ENCODE measurements around the gene SPRR2B. TPM values are rescaled to one million over a fixed set of nuclear protein-coding genes. Genes with fewer than 3 reads are reported as not detected.

SPRR2B gene
- total RNA-seq, 1 experiment from 2014 or later, result not detected

- Histone ChIP-seq H3K4me1 (ENCODE audit: control insufficient read depth, insufficient read depth, low read length) (no peaks in the 10 kb centered on the region), H3K27ac (ENCODE audit: low read length) (no peak overlapping the region), H3K9me3 (ENCODE audit: control insufficient read depth, insufficient read depth, low read depth, low read length) (no peaks in the 10 kb centered on the region), H3K4me3 (ENCODE audit: low read depth in 2 of 2, low read length in 2 of 2) (no peak overlapping the region), H3K36me3 (ENCODE audit: control insufficient read depth, insufficient read depth, low read length) (no peaks in the 10 kb centered on the region), H3K27me3 (ENCODE audit: control insufficient read depth, insufficient read depth, low read length) (no peaks in the 10 kb centered on the region)
- DNase-seq (ENCODE audit: low read depth, low spot score), result no peak
- ChIA-PET CTCF (no interaction called here), POLR2A (no interaction called here)
- intact Hi-C loops (cut with micrococcal nuclease; ENCODE audit: unreplicated experiment), result no loop called here
- TF ChIP-seq SIN3A (IDR thresholded peaks at IDR 0.05; ENCODE audit: borderline replicate concordance, insufficient read depth, low read depth, low read length), result no peak
- no peak for ATAC-seq
- in situ Hi-C loops (cut with HindIII; ENCODE audit: low pct_unique_long_range_greater_than_20kb, low sequenced_read_pairs), result no loop called here
- no TSS peak for BruUV-seq (replicated peaks)
These were observed 42.6 kb downstream of the SPRR2B start for GRCh38 chr1:153028766-153029165.

- POLR2A ChIA-PET, result no interaction called here
- no peak for TF ChIP-seq TCF7L2 (IDR thresholded peaks at IDR 0.05; ENCODE audit: low read depth, low read length)
- no peak for TF ChIP-seq POLR2AphosphoS5 (IDR thresholded peaks at IDR 0.05; ENCODE audit: low read depth, low read length)
- TF ChIP-seq SIN3A (IDR thresholded peaks at IDR 0.05; ENCODE audit: borderline replicate concordance, insufficient read depth, low read depth, low read length), result no peak
- TF ChIP-seq REST (IDR thresholded peaks at IDR 0.05; ENCODE audit: insufficient read depth in 1 of 2, low read depth in 2 of 2, low read length in 1 of 2), result no peak
- TF ChIP-seq CTCF (IDR thresholded peaks at IDR 0.05), result no peak
- Histone ChIP-seq H3K27ac (ENCODE audit: low read length) (no peak overlapping the region), H3K36me3 (ENCODE audit: control insufficient read depth, insufficient read depth, low read length) (no peaks in the 10 kb centered on the region), H3K9me3 (ENCODE audit: control insufficient read depth, insufficient read depth, low read depth, low read length) (no peaks in the 10 kb centered on the region), H3K4me3 (ENCODE audit: low read depth in 2 of 2, low read length in 2 of 2) (no peak overlapping the region), H3K27me3 (ENCODE audit: control insufficient read depth, insufficient read depth, low read length) (no peaks in the 10 kb centered on the region), H3K4me1 (ENCODE audit: control insufficient read depth, insufficient read depth, low read length) (no peaks in the 10 kb centered on the region)
- intact Hi-C loops (cut with micrococcal nuclease; ENCODE audit: unreplicated experiment) (no loop called here), in situ Hi-C loops (cut with HindIII; ENCODE audit: low pct_unique_long_range_greater_than_20kb, low sequenced_read_pairs) (no loop called here)
- no TSS peak for BruUV-seq (replicated peaks)
- ATAC-seq (no peak), DNase-seq (ENCODE audit: low read depth, low spot score) (no peak)
- CTCF ChIA-PET, result no interaction called here
These were observed 45.6 kb downstream of the SPRR2B start for GRCh38 chr1:153025797-153026196.

GRCh38 chr1:153024413-153024812, 47.0 kb downstream of the SPRR2B start:
- Histone ChIP-seq H3K4me3 (ENCODE audit: low read depth in 2 of 2, low read length in 2 of 2) (no peak overlapping the region), H3K4me1 (ENCODE audit: control insufficient read depth, insufficient read depth, low read length) (no peaks in the 10 kb centered on the region), H3K27ac (ENCODE audit: low read length) (no peak overlapping the region), H3K36me3 (ENCODE audit: control insufficient read depth, insufficient read depth, low read length) (no peaks in the 10 kb centered on the region), H3K27me3 (ENCODE audit: control insufficient read depth, insufficient read depth, low read length) (no peaks in the 10 kb centered on the region), H3K9me3 (ENCODE audit: control insufficient read depth, insufficient read depth, low read depth, low read length) (no peaks in the 10 kb centered on the region)
- intact Hi-C loops (cut with micrococcal nuclease; ENCODE audit: unreplicated experiment) (no loop called here), in situ Hi-C loops (cut with HindIII; ENCODE audit: low pct_unique_long_range_greater_than_20kb, low sequenced_read_pairs) (no loop called here)
- DNase-seq (ENCODE audit: low read depth, low spot score), result no peak
- no peak for TF ChIP-seq SIN3A (IDR thresholded peaks at IDR 0.05; ENCODE audit: borderline replicate concordance, insufficient read depth, low read depth, low read length)
- TF ChIP-seq TCF7L2 (IDR thresholded peaks at IDR 0.05; ENCODE audit: low read depth, low read length), result no peak
- no peak for TF ChIP-seq POLR2AphosphoS5 (IDR thresholded peaks at IDR 0.05; ENCODE audit: low read depth, low read length)
- no peak for TF ChIP-seq REST (IDR thresholded peaks at IDR 0.05; ENCODE audit: insufficient read depth in 1 of 2, low read depth in 2 of 2, low read length in 1 of 2)
- no peak for TF ChIP-seq CTCF (IDR thresholded peaks at IDR 0.05)
- no peak for ATAC-seq
- BruUV-seq (replicated peaks), result no TSS peak
- ChIA-PET CTCF (no interaction called here), POLR2A (no interaction called here)
